ENCODE data around the gene MUSK.
"Not testable (repeated sequence)": the region's sequence is repeated elsewhere in the genome, so short reads cannot be mapped to it uniquely, and the experiment has no call there.

The MUSK gene

DNA sequence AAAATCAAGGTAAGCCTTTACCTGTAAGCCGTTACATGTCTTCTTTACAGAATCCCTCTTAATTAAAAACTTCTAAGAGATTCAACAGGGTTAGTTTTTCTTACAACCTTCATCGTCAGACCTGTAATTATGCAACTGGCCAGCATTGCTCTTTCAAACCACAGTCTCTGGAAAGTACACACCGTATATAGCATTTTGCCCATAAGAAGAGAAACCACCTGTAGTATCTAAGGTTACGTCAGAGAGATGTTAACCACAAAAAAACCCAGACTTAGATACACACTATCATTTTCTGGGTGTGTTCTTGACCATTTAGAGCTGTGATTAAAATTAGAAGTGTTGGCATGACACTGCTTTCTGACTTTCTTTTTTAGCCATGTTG is 140.0 kb downstream of the MUSK start:
- DNase-seq (ENCODE audit: low read depth in 1 of 2, low spot score in 1 of 2): no peak

DNA sequence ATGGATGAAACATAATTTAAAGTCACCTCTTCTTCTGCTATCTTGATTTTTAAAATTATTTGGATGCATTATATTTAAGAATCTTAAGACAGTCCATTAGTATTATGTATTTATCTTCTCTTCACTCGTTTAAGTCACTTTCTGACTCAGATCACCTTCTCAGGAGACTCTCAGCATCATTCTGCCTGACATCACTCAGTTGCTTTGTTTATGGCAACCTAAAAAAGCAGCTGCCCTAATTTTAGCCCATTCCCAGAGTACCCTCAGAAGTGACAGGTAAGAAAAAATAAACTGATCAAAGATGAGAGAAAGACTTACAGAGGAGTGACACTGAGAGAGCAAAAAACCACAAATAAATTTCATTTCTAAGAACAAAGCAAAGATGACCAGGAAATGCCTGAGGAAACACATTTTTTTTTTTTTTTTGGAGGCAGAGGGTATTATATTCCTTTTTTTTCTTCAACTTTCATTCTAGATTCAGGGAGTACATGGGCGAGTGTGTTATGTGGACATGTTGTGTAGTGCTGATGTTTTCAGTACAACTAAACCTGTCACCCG is 140.5 kb downstream of the MUSK start:
- DNase-seq (ENCODE audit: low read depth in 1 of 2, low spot score in 1 of 2): no peak

DNA sequence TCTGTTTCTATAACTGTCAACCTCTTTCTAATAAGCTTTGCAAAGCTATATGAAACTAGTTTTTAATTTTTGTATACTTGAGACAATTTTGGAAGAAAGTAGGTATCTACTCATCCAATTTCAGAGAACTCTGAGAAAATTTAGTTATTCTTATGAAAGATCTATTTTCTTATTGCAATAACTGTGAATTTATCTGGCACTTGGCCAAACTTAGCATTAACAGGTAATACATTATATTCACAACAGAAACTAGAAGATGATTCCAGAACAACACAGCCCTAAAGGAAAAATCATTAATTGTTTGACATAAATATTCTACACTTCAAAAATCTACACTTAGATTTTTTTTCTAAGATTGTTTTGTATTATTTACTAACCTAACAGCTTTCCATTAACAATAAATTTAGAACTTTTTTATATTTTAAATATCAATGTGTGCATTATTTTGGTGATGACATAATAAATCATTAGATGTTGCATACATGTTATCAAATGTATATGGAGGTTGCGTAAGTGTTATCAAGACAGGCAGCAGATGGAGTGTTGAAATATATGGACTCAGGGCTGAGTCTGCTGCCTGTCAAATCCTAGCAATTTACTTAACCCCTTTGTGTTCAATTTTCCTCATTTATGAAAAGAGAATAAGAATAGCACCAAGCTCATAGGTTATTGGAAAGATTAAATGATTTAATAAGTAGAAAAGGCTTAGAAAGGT is 141.8 kb downstream of the MUSK start:
- DNase-seq (ENCODE audit: low read depth in 1 of 2, low spot score in 1 of 2): no peak

DNA sequence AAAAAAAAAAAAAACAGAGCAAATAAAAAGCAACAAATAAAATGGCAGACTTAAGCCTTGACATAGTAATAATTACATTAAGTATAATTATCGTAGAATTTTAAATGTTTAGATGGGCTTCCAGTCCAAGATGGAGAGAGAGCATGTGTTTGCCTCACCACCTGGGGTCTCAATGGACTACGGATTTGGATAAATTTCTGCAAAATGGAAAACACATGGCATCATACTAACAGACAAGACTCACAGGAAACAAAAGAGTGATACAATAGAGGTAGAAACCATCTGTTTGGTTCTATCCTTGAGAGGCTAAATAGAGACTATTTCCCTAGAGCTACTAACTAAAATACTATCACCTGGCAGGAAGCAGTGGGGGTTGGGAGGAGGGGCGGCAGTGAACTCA is 144.3 kb downstream of the MUSK start:
- DNase-seq (ENCODE audit: low read depth in 1 of 2, low spot score in 1 of 2): no peak

DNA sequence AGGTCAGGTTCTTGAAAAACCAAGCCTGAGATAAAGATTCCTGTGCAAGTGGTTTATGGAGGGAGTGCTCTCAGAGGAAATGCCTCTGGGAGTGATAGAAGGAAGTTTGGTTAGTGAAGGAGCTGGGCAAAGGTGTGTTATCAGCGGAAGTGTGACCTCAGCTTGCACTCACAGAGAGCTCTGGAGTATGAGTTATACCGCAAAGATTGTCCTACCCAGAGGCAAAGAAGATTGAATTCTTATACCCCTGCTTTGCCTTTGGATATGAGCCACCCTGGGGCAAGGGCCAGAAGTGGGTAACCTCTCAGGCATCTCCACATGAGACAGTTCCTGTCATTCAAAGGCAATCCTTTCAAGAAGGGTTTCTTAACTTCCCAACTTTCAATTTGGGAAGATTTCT is 145.6 kb downstream of the MUSK start:
- no peak for DNase-seq (ENCODE audit: low read depth in 1 of 2, low spot score in 1 of 2)

DNA sequence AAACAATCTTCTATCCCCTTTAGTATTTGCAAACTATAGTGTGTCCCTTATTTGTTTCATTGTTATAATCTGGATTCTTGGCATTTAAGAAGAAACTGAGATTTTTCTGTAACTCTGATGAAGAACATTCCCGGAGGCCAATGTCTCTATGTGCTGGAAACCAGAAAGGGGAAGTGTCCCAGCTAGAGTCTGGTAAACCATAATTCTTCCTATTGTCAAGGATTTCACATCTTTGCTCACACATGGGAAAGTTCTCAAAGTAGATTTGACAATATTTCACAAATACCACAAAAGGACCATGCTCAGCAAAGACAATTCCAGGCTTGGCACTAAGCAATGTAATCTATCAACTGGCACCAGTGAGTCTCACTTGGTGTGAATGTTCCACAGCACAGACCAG is 146.8 kb downstream of the MUSK start:
- no peak for DNase-seq (ENCODE audit: low read depth in 1 of 2, low spot score in 1 of 2)

DNA sequence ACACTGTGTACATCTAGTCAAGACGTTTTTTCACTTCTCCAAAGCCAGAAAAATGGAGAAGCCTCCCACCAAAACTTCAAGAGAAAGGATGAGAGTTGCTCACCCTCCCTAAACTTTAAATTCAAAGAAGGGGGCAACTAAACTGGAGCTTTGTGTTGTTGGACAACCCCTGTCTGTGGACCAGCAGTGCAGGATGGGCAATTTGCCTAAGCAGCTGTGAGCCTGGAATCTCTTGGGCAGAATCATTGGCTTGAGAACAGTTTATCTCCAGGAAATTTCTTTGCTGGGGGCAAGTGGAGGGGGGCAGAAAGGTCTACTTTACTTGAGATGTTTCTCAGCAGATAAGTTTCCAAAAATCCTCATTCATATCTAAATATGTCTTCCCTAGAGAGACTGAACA is 151.8 kb downstream of the MUSK start:
- DNase-seq (ENCODE audit: low read depth in 1 of 2, low spot score in 1 of 2): no peak

DNA sequence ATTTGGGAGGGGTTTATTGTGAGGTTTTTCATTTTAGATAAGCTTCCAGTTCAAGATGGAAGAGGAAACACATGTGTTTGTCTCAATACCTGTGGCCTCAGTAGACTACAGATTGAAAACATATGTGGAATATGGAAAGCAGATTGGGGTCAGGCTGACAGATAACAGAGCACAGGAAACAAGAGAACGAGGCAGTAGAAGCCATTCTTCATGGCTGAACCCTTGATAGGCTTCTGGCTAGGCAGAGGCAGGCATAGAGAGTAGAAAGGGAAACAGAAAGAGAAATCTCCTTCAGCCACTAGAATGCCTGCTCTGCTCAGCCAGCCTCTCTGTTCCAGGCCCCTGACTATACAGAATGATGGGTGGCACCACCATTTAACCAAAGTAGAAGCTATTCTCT is 152.5 kb downstream of the MUSK start:
- DNase-seq (ENCODE audit: low read depth in 1 of 2, low spot score in 1 of 2): no peak

DNA sequence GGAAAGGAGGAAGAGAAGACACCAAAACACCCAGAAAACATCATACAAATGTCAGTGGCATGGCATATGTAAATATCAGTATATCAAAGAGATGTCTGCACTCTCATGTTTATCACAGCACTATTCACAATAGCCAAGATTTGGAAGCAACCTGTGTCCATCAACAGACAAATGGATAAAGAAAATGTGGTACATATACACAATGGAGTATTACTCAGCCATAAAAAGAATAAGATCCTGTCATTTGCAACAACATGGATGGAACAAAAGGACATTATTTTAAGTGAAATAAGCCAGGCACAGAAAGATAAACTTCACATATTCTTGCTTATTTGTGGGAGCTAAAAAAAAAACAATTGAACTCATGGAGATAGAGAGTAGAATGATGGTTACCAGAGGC is 156.5 kb downstream of the MUSK start:
- not testable (repeated sequence) for DNase-seq (ENCODE audit: low read depth in 1 of 2, low spot score in 1 of 2)

DNA sequence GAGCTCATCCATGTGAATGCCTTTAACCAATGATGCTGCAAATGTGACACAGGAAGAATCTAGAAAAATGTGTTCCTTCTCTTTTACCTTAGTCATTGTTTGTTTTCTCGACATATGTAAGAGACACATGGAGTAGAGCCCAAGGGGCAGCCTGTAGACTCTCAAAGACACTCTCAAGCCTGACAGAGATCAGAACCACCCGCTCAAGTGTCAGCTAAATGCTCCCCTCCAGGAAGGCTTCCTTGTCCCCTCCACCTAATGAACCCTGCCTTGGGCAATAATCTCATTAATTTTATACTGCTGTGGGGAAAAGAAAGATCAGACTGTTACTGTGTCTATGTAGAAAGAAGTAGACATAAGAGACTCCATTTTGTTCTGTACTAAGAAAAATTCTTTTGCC is 157.4 kb downstream of the MUSK start:
- DNase-seq (ENCODE audit: low read depth in 1 of 2, low spot score in 1 of 2): no peak

DNA sequence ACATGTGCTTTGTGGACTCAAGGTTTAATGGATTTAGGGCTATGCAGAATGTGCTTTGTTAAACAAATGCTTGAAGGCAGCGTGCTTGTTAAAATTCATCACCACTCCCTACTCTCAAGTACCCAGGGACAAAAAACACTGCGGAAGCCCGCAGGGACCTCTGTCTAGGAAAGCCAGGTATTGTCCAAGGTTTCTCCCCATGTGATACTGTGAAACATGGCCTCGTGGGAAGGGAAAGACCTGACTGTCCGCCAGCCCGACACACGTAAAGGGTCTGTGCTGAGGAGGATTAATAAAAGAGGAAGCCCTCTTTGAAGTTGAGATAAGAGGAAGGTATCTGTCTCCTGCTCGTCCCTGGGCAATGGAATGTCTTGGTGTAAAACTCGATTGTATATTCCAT is 157.8 kb downstream of the MUSK start:
- not testable (repeated sequence) for DNase-seq (ENCODE audit: low read depth in 1 of 2, low spot score in 1 of 2)

DNA sequence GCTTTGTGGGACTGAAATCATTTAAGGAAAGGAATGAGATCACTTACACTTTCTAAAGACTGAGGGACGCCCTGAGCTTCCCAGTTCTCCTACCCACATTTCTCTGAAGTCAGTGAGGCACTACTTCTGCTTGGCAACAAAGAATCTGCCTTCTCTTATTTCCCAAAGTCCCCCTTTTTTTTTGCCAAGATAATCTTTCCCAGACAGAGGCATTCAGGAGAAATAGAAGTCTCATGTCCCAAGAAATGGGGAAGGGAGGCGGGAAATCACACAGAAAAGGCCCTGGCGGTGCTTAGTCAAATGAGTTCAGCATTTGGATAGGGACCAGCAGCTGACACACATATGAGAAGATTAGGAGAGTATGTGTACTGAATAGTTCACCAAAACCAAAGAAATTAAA is 159.7 kb downstream of the MUSK start:
- DNase-seq (ENCODE audit: low read depth in 1 of 2, low spot score in 1 of 2): no peak

DNA sequence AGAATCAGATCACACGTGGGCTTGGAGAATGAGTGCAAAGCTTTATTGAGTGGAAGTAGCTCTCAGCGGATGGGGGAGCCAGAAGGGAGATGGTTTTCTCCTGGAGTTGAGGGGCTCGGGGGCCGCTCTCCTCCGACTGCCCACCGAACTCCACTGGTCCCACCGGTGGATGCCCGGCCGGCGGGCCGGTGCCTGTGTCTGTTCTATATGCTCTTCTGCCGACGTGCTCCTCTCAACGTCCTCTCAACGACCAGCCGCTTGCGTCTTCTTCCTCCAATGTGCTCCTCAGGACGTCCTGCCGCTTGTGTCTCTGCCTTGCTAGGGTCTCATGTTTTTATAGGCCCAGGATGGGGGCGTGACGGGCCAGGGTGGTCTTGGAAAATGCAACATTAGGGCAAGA is 161.9 kb downstream of the MUSK start:
- DNase-seq (ENCODE audit: low read depth in 1 of 2, low spot score in 1 of 2): no peak

DNA sequence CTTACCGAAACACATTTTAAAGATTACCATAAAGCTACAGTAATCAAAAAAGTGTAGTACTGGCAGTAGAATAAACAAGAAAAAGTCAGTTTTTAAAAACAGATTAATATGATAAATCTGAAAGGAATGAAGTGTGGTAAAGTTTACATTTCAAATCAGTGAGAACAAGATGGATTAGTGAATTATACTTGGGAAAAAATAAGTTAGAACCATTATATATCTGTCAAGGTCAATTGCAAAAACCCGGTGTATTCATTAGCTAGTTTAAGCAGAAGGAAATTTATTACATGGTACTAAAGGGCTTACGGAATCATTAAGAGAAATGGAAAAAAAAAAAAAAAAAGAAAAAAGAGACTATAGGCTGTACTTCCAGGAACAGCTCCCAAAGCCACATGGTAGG is 164.3 kb downstream of the MUSK start:
- DNase-seq (ENCODE audit: low read depth in 1 of 2, low spot score in 1 of 2): no peak

DNA sequence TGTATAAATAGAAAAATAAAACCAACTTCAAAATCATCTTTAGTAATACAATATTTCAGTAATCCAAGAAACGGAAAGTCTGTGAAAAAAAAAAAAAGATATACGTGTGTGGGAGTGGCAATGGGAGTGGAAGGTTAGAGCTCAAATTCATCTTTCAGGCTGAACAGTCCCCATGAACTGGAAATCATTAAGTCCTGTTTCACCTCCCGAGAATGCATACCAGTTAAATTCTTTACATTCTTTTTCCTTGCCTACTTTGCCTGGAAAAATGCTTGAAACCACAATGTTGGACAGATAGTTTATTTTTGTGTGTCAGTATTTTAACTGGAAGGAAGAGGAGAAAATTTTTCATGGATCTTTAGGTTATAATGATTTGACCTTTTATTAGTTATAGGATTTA is 166.8 kb downstream of the MUSK start:
- no peak for DNase-seq (ENCODE audit: low read depth in 1 of 2, low spot score in 1 of 2)

DNA sequence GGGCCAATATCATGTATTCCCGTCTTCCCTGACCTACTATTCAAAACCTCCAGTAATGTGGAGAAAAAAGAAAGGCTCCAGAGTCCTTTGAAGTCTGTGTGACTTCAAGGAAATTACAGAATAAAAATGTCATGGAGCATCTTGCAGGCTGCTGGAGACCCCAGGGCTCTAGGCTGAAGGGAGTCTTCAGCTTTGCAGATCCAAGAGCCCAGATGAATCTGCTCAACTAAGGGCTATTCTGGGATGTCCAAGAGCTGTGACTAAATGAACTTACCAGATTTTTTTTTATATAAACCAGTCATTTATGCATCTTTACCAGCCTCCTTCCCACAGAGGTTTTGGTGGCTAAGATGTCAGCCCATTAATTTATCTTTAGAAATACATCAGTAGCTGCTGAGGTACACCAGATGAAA is 167.3 kb downstream of the MUSK start:
- no peak for DNase-seq (ENCODE audit: low read depth in 1 of 2, low spot score in 1 of 2)

DNA sequence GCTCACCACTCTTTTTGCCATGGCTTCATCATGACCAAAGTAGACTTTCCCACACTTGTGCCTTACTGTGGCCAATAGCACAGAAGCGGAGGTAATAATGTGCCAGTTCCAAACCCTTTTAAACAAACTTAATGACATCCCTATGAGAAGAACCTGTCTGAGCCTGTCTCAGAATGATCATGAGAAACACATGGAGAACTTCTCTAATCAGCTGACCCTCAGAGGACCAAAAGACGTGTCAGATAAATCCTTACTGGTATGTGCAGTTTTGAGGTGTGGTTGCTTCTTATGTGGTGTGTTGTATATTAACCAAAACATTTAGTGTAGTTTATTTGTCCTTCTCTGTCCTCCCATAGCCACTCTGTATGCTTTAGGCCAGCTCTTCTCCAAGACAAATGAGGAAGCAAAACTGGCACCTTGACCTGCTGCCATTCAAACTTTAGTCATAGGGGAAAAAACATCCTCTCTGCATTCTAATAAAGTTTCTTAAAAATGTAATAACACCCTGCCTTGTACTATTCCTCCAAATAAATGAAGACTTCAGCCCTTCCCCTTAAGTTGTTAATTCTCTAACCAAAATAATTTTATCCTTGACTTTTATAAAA is 168.9 kb downstream of the MUSK start:
- DNase-seq (ENCODE audit: low read depth in 1 of 2, low spot score in 1 of 2): no peak

DNA sequence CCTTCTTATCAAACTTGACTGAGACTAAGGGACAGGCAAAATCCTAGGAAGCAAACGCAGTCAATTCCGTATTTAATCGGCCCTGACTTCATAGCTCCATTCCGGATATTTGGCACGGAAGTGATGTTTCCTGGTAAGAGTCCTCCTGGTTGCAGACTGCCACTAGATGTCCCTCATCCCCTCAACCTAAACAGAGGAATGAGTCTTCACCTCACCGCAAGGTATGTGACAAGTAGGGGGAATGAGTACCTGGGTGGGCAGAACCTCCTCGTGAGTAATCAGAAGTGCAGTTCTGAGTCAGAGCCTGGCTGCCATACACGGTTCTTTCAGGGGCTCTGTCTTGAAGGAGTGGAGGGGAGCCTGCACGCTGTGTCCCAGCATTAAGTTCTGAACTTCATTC is 173.6 kb downstream of the MUSK start:
- no peak for DNase-seq (ENCODE audit: low read depth in 1 of 2, low spot score in 1 of 2)

DNA sequence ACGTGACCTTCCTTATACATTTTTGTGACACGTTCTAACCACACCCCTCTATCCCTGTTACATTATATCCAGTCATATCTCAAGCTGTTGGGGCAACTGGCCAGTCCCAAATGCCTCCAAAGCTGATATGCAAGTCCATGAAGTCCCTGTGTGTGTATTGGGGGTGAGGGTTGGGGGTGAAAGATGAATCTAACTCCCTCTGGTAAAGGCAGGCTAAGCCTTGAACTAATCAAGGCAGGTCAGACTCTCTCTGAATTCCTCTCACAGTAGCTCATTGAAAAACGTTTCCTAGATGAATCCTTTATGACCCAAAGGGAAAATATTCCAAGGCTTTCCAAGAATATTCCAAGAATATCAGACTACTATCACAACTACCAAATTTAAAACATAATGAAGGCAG is 174.4 kb downstream of the MUSK start:
- DNase-seq (ENCODE audit: low read depth in 1 of 2, low spot score in 1 of 2): no peak

DNA sequence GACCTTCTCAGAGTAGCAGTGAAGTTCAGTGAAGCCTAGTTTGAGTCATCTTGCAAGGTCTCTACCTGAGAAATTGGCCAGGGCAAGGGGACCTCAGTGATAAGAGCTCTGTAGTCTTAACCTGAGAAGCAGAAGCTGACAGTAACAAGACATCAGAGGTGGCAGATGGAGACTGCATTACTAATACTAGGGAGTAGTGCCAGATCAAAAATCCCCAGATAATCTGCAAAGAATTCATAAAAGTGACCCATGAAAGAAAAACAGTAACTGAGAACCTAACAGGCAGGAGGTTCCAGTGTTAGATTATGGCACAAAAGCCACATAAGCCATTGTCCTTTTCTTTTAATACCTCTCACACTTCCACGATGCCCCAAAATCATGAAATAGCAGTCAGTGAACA is 175.5 kb downstream of the MUSK start:
- DNase-seq (ENCODE audit: low read depth in 1 of 2, low spot score in 1 of 2): no peak

DNA sequence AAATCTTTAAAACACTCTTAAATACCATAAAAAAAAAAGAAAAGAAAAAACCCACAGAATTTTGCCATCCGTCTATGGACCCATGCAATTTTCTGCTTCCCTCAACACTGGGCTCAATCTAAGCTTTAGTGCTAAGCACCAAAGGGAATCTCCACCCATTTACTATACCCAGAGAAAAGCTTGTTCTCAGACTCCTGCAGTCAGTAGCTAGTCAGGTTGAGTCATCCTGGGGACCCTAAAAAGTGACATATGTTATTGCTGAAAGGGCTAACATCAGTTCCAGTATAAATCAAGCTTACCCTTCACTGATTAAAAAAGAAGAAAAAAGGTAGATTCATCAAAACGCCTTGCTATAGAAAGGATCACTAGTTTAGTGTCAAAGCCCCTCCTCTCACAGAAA is 177.6 kb downstream of the MUSK start:
- no peak for DNase-seq (ENCODE audit: low read depth in 1 of 2, low spot score in 1 of 2)

DNA sequence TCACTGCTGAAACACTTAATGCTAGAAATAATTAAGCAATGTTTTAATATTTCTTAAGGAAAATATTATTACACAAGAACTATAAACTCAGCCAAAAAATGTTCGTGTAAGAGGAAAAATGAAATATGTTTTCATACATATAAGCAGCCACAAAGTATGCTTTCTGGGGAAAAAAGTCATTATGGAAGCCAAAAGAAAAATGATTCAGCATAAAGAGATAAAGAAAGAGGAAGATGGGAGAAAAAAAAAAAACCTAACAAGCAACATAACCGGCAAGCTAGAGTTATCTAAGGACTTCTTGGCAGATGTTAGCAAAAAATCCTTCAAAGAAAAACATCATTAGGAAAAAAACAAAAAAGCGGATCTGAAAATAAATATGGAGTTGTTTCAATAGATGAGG is 179.1 kb downstream of the MUSK start:
- DNase-seq (ENCODE audit: low read depth in 1 of 2, low spot score in 1 of 2): no peak

Data from activated CD4-positive, alpha-beta T cell treated with anti-CD3 and anti-CD28 coated beads, Interleukin-2, amount 50 U/mL, for 24 hours (primary cell).